ENCODE data around the gene SCAF8.

DNA sequence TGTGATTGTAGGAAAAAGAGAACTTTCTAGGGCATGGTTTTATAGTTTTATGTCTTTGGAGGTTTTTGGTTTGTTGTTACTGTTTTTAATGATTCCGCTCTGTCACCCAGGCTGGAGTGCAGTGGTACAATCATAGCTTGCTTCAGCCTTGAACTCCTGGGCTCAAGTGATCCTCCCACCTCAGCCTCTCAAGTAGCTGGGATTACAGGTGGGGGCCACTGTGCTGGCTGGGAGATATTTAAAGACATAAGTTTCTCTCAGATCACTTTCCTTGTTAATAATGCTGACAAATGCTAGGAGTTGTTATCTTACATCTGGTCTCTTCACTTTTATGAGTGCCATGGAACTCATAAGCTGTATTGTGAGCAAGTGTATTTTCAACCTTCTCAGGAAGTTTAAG lies 116.3 kb downstream of the SCAF8 start:
- no peak for TF ChIP-seq POLR2A (IDR thresholded peaks at IDR 0.05)
- TF ChIP-seq, protein P1, sequence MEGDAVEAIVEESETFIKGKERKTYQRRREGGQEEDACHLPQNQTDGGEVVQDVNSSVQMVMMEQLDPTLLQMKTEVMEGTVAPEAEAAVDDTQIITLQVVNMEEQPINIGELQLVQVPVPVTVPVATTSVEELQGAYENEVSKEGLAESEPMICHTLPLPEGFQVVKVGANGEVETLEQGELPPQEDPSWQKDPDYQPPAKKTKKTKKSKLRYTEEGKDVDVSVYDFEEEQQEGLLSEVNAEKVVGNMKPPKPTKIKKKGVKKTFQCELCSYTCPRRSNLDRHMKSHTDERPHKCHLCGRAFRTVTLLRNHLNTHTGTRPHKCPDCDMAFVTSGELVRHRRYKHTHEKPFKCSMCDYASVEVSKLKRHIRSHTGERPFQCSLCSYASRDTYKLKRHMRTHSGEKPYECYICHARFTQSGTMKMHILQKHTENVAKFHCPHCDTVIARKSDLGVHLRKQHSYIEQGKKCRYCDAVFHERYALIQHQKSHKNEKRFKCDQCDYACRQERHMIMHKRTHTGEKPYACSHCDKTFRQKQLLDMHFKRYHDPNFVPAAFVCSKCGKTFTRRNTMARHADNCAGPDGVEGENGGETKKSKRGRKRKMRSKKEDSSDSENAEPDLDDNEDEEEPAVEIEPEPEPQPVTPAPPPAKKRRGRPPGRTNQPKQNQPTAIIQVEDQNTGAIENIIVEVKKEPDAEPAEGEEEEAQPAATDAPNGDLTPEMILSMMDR (IDR thresholded peaks at IDR 0.05), result no peak
